GM21717 (cell line): ENCODE results near the gene NPTN.
"Not testable (repeated sequence)": the region's sequence is repeated elsewhere in the genome, so short reads cannot be mapped to it uniquely, and the experiment has no call there.

Source experiments
- ATAC-seq: cut with Tn5 transposase; IDR thresholded peaks from one replicate; pipeline ENCODE4 v1.9.1; 2021; ENCODE audit warnings: mild to moderate bottlenecking, moderate library complexity; ENCODE audit not compliant: unreplicated experiment

NPTN gene

DNA sequence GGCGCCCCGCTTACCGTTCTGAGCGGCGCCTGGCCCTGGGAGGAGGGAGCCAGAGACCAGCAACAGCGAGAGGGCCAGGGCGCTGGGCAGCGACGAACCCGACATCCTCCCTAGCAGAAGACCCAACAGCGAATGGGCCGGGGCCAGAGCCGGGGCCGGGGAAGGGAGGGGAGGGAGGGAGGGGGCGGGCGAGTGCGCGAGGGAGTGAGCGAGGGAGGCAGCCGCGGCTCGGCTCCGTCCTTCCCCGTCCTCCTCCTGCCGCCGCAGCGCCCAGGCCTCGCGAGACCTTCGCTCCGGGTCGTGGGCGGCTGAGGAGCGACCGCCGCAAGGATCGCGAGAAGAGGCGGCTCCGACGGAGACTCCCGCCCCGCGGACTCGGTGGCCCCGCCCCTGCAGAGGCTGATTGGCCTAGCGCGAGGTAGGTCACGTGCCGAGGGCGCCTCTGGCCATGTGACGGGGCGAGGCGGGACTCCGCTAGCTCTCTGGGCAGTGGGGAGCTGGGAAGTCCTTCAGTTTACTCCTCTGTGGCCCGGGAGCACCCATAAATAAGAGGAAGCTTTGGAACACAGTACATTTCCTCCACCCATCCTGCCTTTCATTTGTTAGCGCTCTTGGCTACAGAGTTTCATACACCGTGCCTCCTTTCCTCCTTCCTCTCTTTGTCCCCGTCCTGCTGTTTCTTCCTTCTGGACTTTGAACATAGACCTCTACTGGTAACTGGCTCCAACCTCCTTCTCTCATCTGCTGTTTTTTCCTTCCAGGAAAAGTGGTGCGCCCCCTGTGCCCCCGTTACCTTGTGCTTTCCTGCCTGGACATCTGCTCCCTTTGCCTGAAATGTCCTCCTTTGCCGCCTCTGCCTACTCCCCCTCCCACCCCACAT, at the start of gene NPTN:
NPTN (minus strand) TSS at position 279 of the 880 bp plus-strand sequence; CDS start at position 105, 174 bp downstream.
- peak; percentile 85 for ATAC-seq

DNA sequence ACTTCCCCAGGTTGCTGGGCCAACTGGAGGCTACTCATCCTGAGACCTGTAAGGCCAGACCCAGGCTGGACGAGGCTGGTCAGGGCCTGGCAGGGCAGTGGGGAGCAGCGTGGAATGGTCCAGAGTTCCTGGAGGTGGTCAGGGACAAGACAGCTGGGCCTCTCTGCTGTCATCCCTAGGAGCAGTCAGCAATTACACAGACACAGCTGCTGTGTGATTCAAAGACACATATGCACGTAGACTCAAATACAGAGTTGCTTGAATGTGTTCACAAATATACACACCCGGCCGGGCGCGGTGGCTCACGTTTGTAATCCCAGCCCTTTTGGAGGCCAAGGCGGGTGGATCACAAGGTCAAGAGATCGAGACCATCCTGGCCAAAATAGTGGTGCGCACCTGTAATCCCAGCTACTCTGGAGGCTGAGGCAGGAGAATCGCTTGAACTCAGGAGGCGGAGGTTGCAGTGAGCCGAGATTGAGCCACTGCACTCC, 49.5 kb upstream of the NPTN start:
- no peak for ATAC-seq

DNA sequence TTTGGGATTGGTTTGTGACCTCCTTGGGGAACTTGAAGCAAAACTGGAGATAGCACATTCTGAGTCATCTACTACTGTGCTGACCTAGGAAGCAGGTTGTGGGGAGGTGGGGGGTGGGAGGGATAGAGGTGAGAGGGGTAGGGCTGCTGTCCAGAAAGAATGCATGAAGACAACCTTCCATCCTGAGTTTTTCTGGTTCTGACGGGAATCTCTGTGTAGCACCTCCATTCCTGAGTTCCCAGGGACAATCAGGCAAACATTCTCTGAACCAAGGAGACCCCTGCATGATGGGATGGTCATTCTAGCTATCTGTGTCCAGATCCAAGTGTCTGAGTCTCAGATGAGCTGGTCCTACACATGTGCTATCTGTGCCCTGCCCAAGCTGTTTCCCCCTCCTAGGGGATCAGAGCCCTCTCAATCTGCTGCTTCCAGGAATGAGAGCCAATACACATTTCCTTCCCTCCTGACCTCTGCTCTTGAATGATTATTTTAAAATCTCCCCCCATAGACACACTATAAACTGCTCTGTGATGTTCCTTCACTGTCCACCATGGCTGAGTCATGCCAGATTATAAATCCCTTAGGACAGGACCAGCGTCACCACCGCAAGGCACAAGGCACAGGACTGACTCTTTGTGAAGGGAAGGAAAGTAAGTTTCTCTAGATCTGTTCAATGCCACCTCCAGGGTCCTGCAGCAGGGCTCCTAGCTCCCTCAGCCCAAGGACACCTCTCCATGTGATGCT, 48.8 kb upstream of the NPTN start:
- no peak for ATAC-seq

DNA sequence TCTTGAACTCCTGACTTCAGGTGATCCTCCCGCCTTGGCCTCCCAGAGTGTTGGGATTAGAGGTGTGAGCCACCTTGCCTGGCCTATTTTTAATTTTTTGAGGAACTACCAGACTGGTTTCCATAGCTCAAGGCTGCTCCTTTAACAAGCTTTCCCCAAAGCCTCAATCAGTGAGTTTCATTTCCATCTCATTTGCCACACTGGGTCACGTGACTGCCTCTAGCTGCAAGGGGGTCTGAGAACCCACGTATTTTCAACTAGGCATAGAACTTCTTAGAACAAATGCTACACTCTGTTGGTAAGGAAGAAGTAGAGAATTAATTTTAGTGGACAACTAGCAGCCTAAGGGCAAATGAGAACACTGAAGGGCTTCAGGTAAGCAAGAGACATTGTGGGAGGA, 47.9 kb upstream of the NPTN start:
- no peak for ATAC-seq

DNA sequence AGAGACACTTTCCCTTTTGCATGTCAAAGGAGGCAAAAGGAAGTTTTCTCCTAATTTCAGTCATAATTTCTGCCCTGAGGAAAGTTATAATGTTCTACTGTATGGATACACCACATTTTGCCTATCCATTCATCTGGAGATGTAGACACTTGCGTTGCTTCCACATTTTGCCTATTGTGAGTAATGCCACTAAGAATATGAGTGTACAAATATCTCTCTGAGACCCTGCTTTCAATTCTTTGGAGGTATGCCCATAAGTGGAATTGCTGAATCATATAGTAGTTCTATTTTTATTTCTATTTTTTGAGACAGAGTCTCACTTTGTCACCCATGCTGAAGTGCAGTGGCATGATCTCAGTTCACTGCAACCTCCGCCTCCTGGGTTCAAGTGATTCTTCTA, 47.4 kb upstream of the NPTN start:
- ATAC-seq: no peak

DNA sequence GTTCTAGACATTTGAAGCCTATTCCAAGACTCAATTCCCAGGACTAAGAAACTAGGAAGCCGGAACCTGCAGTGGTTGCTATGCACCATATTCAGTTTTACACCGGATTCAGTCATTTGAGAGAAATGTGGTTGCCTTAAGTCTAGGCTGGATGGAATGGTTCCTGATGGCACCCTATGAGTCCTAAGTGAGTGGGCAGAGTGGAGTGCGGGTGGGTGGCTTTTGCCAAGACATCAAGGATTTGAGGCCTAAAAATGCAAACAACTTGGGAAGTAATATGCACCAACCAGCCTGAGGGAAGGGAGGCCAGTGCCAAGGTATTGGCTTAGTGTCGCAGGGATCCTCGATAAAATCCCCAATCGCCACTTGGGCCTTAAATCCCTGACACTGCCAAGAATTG, 46.8 kb upstream of the NPTN start:
- ATAC-seq: no peak

DNA sequence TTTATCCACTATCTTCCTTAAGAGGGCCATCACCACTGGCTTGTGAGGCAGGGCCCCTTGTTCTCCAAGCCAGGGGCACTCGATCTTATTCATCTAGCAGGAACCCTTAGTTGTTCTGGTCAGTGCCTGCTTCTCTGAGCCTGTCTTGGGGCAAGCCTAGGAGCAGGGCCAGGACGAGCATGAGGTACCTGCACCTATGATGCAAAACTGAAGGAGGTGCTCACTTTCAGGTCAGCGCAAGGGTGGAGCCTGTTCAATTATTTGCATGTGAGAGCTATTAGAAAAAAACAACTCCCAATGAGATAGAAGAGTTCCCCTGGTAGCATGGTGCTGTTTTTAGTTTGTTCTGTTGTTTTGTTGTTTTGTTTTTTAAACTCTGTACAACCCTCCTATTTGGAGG, 46.0 kb upstream of the NPTN start:
- ATAC-seq: no peak

DNA sequence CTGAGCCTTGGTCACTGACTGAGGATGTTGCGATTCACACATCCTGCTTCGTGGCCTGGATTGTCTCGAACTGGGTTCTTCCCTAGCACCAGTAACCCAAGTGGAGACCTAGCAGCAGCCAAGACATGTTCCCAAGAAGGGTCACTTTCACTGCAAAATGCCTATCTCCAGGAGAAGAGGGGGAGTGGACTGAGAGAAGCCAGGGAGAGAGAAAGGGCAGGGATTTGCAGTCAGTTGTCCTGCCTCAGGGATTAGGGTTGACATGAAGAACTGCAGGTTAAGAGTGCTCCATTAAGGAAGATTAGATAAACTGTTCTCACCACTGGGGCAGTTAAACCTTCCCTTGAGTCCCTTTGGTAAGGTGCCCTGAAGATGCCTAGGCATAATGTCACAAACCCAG, 45.3 kb upstream of the NPTN start:
- no peak for ATAC-seq

DNA sequence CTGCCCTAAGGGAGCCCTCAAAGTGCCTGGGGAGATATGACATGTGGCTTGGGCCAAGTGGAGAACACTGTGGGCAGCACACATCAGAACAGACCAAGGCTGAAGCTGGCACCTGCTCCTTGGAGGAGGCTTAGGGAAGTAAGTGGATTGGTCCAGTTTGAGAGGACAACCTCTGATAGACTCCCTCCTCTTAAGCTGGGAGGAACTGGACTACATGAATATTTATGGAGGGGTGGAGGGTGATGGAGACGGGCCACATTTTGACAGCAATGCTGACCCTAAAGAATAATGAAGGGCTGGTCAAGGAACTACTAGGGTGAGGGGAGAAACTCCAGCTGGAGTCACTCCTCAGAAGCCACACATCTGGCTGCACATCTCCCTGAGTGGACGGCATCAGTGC, 44.5 kb upstream of the NPTN start:
- no peak for ATAC-seq

DNA sequence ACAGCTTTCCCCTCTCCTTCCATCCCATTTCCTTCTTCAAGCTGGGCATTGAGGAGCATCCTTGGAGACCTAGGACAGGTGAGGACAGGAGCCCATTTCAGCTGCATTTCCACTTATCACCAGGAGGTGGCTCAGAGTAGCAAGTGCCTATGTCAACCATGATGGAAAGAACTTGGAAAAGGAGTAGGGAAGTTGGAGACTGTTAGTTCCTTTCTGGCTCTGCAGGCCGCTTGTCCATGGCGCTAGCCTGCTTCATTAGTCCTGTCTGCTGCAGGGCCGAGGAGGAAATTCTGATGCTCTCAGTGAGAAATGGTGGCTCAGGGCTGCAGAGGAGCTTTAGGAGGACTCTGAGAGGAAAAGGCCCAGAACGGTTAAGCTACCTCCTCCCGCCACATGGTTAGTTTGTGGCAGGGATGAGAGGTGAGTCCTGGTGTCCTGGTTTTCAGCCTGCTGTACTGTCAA, 44.0 kb upstream of the NPTN start:
- no peak for ATAC-seq

DNA sequence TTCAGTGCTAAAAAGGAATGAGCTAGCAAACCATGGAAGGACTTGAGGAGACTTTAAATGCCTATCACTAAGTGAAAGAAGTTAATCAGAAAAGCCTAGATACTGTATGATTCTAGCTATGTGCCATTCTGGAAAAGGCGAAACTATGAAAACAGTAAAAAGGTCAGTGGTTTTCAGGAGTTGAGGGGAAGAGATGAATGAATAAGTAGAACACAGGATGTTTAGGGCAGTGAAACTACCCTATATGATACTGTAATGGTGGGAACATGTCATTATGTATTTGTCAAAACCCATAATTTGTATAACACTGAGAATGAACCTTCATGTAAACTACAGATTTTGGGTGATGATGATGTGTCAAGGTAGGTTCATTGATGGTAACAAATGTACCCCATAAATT, 41.4 kb upstream of the NPTN start:
- ATAC-seq: no peak

DNA sequence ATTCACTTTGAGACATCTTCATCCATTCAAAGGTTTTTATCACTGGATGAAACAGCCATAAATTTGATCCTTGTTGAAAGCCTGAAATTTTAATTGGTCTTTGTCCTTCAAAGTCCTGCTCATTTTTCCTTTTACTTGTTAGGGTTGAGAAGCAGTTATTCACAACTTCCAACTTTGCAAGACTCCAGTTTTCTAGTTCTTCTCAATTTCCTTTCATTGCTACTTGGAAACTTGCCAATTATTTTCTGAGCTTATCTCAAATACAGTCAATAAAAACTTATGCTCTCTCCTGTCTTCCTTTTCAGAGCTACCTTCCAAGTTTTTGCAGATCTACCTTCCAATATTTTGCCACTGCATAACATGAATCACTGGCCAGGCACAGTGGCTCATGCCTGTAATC, 27.3 kb upstream of the NPTN start:
- no peak for ATAC-seq

DNA sequence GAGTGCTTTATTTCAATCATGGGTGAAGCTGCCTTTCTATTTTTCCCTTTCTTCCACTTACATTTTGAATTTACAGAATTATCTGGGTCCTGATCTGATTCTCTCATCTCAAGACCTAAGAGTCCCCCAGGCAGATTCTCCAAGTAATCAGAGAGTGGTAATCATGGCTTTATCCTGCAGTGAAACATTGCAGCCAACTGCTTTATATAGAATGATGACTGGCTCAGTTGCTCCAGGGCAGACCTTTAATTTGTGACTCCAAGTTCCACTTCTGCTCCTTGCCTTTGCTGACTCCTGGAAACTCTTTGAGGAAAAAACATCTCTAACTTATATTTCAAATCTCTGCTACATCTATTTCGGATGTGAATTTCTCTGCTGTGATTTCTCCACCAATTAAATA, 25.5 kb upstream of the NPTN start:
- ATAC-seq: no peak

DNA sequence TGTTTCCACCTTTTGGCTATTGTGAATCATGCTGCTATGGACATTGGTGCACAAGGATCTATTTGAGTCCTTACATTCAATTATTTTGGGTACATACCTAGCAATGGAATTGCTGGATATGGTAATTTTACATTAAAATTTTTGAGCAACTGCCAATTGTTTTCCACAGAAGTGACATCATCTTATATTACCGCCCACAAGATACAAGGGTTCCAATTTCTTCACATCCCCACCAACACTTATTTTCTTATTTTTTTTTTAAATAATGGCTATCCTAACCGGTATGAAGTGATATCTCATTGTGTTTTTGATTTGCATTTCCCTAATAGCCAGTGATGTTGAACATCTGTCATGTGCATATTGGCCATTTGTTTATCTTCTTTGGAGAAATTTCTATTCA, 22.5 kb upstream of the NPTN start:
- no peak for ATAC-seq

DNA sequence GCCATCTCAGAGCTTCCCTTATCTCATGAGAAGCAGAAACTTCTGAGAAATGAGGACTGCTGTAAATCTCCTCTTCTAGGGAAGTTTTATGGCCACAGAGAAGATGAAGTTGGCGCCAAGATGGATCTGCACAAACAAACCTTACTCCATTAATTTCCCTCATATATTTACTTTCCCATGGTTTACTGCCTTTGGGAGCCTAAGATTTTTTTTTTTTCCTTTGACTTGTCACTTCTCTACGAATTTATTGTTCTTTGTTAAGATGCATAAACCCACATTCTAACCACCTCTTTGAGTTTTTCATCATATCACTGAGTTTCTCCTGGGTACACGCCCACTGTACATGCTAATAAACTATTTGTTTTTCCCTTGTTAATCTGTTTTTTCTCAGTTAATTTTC, 21.5 kb upstream of the NPTN start:
- no peak for ATAC-seq

DNA sequence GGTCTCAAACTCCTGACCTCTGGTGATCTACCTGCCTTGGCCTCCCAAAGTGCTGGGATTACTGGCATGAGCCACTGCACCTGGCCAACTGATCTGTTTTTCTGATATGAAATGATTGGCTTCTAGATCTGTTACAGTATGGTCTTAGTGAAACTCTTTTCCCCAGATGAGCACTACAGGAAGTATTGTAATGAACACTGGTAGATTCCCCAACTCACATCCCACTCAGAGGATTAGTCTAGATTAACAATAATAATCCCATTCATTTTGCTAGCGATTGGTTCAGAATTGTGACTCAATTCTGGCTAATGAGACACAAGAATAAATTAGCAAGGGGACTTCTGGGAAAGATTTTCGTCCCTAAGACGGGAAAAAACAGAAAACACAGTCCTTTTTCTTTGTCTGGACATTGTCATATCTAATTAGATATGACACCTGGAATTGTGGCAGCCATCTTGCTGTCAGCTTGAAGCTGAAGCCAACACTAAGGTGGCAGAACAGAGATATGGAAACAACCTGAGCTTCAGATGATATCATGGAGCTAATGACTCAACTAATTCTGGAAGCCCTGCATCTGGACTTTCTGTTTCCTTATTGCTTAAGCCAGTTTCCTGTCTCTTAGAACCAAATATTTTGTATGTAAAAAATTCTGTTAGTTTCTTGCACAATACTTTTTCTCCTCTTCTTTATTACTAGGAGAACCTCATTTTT, 17.4 kb upstream of the NPTN start:
- no peak for ATAC-seq

DNA sequence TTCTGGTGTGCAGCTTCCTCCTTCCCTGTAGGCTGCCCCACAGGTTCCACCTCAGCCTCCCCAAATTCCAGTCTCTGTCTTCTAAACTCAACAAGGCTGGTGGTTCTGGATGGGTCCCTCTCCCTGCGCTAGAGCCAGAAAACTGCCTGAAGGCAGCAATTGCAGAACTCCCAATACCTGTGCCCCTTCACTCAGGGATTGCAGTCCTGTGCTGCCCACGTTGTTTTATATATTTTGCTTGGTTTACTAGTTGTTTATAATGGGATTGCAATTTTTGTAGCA, 14.8 kb upstream of the NPTN start:
- ATAC-seq: no peak

DNA sequence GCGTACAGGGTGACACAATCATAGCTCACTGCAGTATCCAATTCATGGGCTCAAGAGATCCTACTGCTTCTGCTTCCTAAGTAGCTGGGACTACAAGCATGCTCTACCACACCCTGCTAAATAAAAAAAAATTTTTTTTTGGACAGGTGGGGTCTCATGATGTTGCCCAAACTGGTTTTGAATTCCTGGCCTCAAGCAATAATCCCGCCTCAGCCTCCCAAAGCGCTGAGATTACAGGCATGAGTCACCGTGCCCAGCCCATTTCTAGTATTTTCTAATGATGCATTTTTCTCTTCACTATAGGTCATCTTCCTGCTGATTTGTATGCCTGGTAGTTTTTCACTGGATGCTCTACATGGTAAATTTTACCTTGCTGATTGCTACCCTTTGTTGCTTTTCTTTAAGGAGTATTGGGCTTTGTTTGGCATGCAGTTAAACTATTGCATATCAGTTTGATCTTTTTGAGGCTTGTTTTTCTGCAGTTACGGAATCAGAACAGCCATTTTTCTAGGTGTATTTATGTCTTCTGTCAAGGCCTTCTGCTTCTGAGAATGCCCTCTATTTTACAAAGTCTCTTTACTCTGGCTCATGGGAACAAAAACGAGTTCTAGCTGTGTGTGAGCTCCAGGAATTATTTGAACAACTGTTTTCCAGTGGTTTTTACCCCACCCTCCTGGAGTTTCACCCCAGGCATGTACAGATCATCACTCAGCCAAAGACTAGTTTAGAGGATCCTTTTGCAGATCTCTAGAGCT, 14.2 kb upstream of the NPTN start:
- no peak for ATAC-seq

DNA sequence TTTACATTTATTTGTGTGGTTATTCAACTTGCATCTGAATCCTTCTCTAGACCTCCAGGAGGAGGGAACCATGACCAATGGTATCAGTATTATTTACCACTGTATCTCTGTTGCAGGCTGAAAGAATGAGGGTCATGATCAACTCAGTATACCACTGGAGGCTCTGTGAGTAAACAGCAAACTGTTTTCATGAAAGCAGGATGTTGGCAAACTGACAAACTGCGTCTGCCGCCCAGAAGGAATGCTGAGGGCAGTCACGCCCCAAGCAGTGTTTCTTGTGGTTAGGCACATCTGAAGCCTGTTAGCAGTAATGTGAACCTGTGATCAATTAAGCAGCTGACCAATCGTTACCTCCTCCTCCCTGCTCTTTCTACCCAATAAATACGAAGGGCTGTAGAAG, 6.3 kb upstream of the NPTN start:
- not testable (repeated sequence) for ATAC-seq

DNA sequence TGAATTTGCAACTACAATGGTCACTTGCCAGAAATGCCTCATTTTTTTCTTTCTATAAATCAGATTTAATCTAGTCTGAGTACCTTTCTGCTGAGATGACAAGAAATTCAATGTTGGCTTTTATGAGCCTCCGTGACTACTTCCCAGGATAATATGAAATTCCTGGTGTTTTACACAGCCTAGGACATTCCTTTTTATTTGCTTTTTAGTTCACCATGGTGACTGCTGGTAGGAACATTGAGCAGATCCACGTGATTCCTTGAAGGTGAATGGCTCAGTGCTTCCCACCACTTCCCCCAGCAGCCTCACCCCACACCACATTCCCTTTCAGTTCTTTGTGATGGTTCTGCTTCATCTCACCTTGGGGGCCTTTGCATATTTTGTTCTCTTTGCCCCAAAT, 4.3 kb upstream of the NPTN start:
- ATAC-seq: no peak

DNA sequence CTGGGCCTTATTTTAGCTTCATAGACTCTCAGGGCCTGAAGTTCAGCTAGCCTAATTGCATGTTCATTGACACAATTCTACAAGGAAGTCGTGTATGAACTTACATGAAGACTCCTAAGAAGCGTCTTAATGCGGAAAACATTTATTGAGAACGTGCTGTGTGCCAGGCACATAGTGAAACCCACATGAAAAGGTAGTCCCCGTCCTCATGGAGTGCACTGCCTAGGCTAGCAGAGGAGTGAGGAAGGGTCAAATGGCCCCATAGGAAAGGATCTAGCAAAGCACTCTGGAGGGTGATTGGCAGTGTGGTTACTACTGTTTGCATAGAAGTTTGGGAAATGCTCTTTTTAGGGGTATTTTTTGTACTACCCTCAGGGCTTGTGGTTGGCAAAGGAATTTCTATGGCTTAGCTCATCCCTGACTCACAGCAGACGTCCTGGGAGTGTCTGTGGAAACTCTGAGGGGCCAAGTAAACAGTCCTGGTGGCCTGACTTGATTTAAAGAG, 854 bp upstream of the NPTN start:
- no peak for ATAC-seq
